Activated CD4-positive, alpha-beta memory T cell treated with anti-CD3 and anti-CD28 coated beads for 36 hours (primary cell): ENCODE data around the gene FAM120AOS. TPM values are rescaled to one million over a fixed set of nuclear protein-coding genes. Genes with fewer than 3 reads are reported as not detected.

Experiments
- CTCF ChIA-PET: fragments of 350-600 bp; sonication (Branson Sonifier 250); formaldehyde crosslinking; loops from one replicate; lab custom pipeline; 2021; ENCODE audit warnings: antibody characterized with exemption, inconsistent platforms; lab: Charles Lee
- POLR2A ChIA-PET: fragments of 350-600 bp; sonication (Branson Sonifier 250); formaldehyde crosslinking; loops from one replicate; lab custom pipeline; 2021; ENCODE audit warnings: antibody characterized with exemption; lab: Charles Lee
- DNase-seq: peaks from one replicate; pipeline ENCODE4 v3.0.0-alpha.2; 2020
- H3K27ac Mint-ChIP-seq: one replicate; pipeline ENCODE4 v1.8.0; 2021; ENCODE audit warnings: mixed read lengths
- H3K27me3 Mint-ChIP-seq: one replicate; pipeline ENCODE4 v1.8.0; 2021; ENCODE audit warnings: mixed read lengths
- H3K36me3 Mint-ChIP-seq: one replicate; pipeline ENCODE4 v1.8.0; 2021; ENCODE audit warnings: mixed read lengths
- H3K4me1 Mint-ChIP-seq: one replicate; pipeline ENCODE4 v1.8.0; 2021; ENCODE audit warnings: low read depth, mixed read lengths
- H3K4me3 Mint-ChIP-seq: one replicate; pipeline ENCODE4 v1.8.0; 2021; ENCODE audit warnings: mild to moderate bottlenecking, mixed read lengths
- H3K9me3 Mint-ChIP-seq: one replicate; pipeline ENCODE4 v1.8.0; 2021; ENCODE audit warnings: mixed read lengths
- intact Hi-C: fragments of 100-400 bp; cut with micrococcal nuclease; formaldehyde crosslinking; loops from one replicate; pipeline ENCODE4 v1.15.1; 2023
- total RNA-seq, 2 experiments: library from RNA; stranded (reverse); gene quantifications; one replicate each; pipeline ENCODE4 v1.2.3, GENCODE V29; 2021

FAM120AOS gene
- total RNA-seq, 2 experiments from 2014 or later: 35.4 to 36.4 TPM

DNA sequence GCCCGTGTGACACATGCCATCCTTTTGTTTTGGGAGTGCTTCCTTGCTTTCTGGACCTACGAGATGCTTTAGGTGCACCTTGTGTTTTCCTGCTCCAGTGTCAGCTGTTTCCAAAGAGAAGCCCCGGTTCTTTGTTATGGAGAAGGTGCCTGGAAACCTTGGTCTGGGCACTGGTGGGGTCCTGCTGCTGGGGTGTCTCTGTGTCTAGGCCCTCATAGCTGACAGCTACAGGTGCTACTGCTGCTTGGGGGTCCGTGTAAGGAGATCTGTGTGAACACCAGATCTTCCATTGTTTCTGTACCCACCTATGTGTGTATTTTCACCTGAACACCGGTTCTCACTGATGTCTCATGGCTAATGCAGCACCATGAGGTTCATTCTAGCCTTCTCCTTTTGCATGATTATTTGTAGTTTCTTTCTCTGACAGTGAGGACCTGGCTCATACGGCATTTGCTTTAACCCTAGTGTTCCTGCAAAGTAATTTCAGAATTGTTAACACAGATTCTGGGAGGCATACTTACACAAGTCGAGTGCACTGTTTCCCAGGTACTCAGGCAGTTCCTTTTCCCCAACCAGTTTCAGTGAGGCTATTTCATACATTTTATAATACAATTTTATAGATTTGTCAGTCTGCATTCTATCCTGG lies 13.2 kb upstream of the FAM120AOS start:
- Mint-ChIP-seq H3K9me3 (no peaks in the 10 kb centered on the region), H3K4me1 (peaks cover 80% of the 10 kb centered on the region), H3K36me3 (peaks cover 15% of the 10 kb centered on the region), H3K27ac (peak overlapping the region; percentile 66), H3K4me3 (no peak overlapping the region), H3K27me3 (no peaks in the 10 kb centered on the region)
- ChIA-PET CTCF (interaction anchor here (3.3 kb wide), 1 partner anchor 99 kb away, joined by 12 read pairs; no protein-coding TSS in a partner anchor), POLR2A (no interaction called here)
- intact Hi-C loops: no loop called here
- DNase-seq: no peak

DNA sequence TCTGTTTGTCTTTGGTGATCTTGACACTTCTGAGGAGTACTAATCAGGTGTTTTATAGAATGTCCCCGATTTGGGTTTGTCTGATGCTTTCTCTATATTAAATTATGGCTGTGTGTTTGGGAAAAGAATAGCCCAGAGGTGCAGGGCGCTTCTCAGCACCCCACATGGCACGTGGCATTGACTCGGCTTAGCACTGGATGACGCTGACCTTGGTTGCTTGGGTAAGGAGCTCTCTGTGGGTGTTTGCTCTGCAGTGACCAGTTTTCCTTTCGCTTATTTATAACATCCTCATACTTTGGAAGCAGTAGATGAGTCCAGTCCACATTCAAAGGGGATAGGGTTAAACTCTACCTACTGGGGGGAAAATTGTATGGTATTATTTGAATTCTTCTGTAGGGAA lies 12.5 kb upstream of the FAM120AOS start:
- peaks cover 81% of the 10 kb centered on the region for H3K4me1 Mint-ChIP-seq
- intact Hi-C loops: no loop called here
- ChIA-PET POLR2A (no interaction called here), CTCF (interaction anchor here (1.6 to 3.3 kb wide), 2 partner anchors 15 to 100 kb away, joined by 3 to 12 read pairs; partner anchors contain the start of gene FAM120A)
- H3K4me3 Mint-ChIP-seq: no peak overlapping the region
- H3K27me3 Mint-ChIP-seq: no peaks in the 10 kb centered on the region
- no peak for DNase-seq
- no peaks in the 10 kb centered on the region for H3K9me3 Mint-ChIP-seq
- peak overlapping the region; percentile 16 for H3K27ac Mint-ChIP-seq
- H3K36me3 Mint-ChIP-seq: peaks cover 12% of the 10 kb centered on the region

DNA sequence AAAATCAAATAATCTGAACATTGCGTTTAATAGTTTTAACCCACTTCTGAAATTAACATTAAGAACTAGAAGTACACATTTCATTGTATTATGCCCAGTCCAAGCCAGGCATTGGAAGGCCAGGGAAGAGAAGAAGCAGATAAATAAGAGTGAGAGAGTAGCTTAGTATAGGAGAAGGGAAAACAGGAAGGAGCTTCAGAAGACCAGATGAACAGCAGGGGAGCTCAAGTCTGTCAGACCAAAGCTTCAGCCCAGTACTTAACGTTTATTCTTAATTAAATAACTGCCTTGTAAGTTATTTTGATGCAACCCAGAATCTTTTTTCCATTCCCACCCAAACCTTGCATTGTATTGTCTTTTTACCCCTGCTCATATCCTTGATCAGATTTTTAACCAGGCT lies 11.5 kb upstream of the FAM120AOS start:
- CTCF ChIA-PET: interaction anchor here (1.6 to 3.3 kb wide), 3 partner anchors 11 to 101 kb away, joined by 3 to 12 read pairs (median 12); partner anchors contain the start of genes FAM120A and FAM120AOS
- POLR2A ChIA-PET: interaction anchor here (1.3 to 3.4 kb wide), 3 partner anchors 11 to 101 kb away, joined by 6 to 25 read pairs (median 8); partner anchors contain the start of gene FAM120AOS
- no peaks in the 10 kb centered on the region for H3K9me3 Mint-ChIP-seq

DNA sequence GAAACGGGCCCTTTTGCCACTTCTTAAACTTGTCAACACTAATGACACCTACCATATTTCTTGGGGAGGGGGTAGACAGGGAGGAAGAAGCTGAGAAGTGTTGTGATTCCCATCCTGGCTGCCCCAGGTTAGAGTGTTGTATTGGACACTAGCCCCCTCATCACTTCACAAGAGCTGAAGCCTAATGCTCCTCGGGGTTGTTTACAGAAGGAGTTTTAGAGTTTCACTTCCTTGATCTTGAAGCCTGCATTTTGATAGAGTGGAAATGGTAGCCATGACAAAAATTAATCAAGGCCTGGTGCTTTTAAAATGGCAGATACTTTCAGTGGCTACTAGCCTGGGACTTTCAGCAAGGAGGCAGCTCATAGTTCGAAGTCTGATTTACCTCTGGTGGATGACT lies 11.0 kb upstream of the FAM120AOS start:
- H3K4me3 Mint-ChIP-seq: peak overlapping the region; percentile 45
- intact Hi-C loops: loop anchor here (5.0 kb wide), 1 partner anchor 317 kb away; no protein-coding TSS in a partner anchor
- H3K36me3 Mint-ChIP-seq: peaks cover 10% of the 10 kb centered on the region
- ChIA-PET POLR2A (interaction anchor here (0.7 to 3.4 kb wide), 5 partner anchors 9 to 102 kb away, joined by 3 to 25 read pairs (median 6); partner anchors contain the start of gene FAM120AOS), CTCF (interaction anchor here (1.6 to 3.3 kb wide), 3 partner anchors 11 to 101 kb away, joined by 3 to 12 read pairs (median 12); partner anchors contain the start of genes FAM120A and FAM120AOS)
- DNase-seq: no peak
- H3K27ac Mint-ChIP-seq: peak overlapping the region; percentile 94
- H3K4me1 Mint-ChIP-seq: peaks cover 84% of the 10 kb centered on the region
- H3K9me3 Mint-ChIP-seq: no peaks in the 10 kb centered on the region
- no peaks in the 10 kb centered on the region for H3K27me3 Mint-ChIP-seq

More for the DNA sequence above, 11.5 kb upstream of the FAM120AOS start:
- Mint-ChIP-seq H3K36me3 (peaks cover 8% of the 10 kb centered on the region), H3K27ac (peak overlapping the region; percentile 94), H3K27me3 (no peaks in the 10 kb centered on the region), H3K4me1 (peaks cover 79% of the 10 kb centered on the region), H3K4me3 (no peak overlapping the region)
- DNase-seq: no peak
- intact Hi-C loops: loop anchor here (5.0 kb wide), 1 partner anchor 318 kb away; no protein-coding TSS in a partner anchor

DNA sequence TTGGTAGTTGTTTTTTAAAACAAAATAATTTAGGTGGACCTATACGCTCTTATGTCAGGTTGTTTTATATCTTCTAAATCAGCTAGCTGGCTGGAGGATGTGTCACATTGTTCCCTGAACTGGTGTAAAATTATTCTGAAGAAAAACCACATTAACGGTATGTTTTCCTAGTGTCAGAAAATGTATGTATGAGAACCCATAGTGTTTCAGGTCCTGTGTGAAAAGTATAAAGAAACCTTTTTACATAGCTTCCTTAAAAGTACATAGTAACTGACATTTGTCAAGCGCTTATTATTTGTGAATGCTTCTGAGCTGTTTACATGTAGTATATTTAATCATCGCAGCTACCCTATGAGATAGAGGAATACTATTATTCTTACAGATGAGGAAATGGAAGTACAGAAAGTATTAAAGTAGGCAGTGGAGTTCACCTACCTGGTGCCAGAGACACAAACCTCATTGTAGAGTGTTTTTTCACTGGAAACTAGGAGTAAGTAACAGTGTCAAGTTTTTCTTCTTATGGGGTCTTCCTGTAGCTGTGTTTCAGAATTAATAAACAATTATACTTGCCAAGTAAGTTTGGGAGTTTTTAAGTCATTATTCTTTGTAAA lies 10.4 kb upstream of the FAM120AOS start:
- Mint-ChIP-seq H3K9me3 (no peaks in the 10 kb centered on the region), H3K4me1 (peaks cover 85% of the 10 kb centered on the region), H3K27me3 (no peaks in the 10 kb centered on the region), H3K36me3 (peaks cover 12% of the 10 kb centered on the region), H3K4me3 (peak overlapping the region; percentile 45), H3K27ac (peak overlapping the region; percentile 94)
- ChIA-PET CTCF (interaction anchor here (2.6 to 3.3 kb wide), 2 partner anchors 10 to 102 kb away, joined by 12 read pairs; partner anchors contain the start of gene FAM120AOS), POLR2A (interaction anchor here (0.7 to 3.4 kb wide), 6 partner anchors 10 to 103 kb away, joined by 3 to 25 read pairs (median 4); partner anchors contain the start of gene FAM120AOS)
- intact Hi-C loops: loop anchor here (1.0 to 5.0 kb wide), 2 partner anchors 10 to 316 kb away; partner anchors contain the start of gene FAM120AOS
- no peak for DNase-seq

DNA sequence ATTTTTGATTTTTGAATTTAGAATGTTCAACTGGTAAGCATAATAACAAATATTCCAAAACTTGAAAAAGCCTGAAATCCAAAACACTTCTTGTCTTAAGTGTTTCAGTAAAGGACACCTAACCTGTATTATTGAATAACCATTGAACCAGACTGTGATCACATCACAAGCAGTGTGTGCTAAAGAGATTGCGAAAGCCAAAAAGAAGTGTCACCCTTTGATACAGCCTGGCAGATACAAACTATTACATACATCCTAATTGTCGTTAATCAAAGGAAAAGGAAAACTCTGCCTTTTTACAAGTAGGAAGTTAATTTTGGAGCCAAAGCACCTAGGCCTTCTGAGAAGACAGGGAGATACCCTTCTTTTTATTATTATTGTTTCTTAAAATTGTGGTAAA lies 8.4 kb upstream of the FAM120AOS start:
- H3K4me1 Mint-ChIP-seq: peaks cover 84% of the 10 kb centered on the region
- peaks cover 20% of the 10 kb centered on the region for H3K36me3 Mint-ChIP-seq
- no peak for DNase-seq
- ChIA-PET POLR2A (interaction anchor here (3.4 kb wide), 1 partner anchor 8 kb away, joined by 25 read pairs; the partner anchor contains the start of gene FAM120AOS), CTCF (no interaction called here)
- no peak overlapping the region for H3K4me3 Mint-ChIP-seq
- no peaks in the 10 kb centered on the region for H3K9me3 Mint-ChIP-seq
- H3K27ac Mint-ChIP-seq: no peak overlapping the region
- no peaks in the 10 kb centered on the region for H3K27me3 Mint-ChIP-seq
- intact Hi-C loops: loop anchor here (5.0 kb wide), 1 partner anchor 315 kb away; no protein-coding TSS in a partner anchor

DNA sequence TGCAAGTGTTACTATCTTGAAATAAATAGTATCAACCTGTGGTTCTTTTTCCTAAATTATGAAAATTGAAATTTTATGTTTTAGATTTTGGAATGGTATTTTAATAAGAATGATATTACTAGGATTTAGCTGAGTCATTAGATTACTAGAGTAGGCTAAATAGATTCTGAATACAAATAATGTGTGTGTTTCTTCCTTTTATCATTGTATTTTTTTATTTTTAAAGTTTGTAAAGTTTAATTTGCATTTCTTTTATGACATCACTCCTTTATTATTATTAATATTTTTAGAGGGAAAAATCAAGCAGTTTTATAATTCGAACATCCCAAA lies 8.0 kb upstream of the FAM120AOS start:
- Mint-ChIP-seq H3K36me3 (peaks cover 20% of the 10 kb centered on the region), H3K9me3 (no peaks in the 10 kb centered on the region), H3K4me1 (peaks cover 84% of the 10 kb centered on the region), H3K27ac (no peak overlapping the region), H3K27me3 (no peaks in the 10 kb centered on the region), H3K4me3 (no peak overlapping the region)
- intact Hi-C loops: loop anchor here (5.0 kb wide), 1 partner anchor 314 kb away; no protein-coding TSS in a partner anchor
- POLR2A ChIA-PET: no interaction called here
- no peak for DNase-seq
- CTCF ChIA-PET: no interaction called here

DNA sequence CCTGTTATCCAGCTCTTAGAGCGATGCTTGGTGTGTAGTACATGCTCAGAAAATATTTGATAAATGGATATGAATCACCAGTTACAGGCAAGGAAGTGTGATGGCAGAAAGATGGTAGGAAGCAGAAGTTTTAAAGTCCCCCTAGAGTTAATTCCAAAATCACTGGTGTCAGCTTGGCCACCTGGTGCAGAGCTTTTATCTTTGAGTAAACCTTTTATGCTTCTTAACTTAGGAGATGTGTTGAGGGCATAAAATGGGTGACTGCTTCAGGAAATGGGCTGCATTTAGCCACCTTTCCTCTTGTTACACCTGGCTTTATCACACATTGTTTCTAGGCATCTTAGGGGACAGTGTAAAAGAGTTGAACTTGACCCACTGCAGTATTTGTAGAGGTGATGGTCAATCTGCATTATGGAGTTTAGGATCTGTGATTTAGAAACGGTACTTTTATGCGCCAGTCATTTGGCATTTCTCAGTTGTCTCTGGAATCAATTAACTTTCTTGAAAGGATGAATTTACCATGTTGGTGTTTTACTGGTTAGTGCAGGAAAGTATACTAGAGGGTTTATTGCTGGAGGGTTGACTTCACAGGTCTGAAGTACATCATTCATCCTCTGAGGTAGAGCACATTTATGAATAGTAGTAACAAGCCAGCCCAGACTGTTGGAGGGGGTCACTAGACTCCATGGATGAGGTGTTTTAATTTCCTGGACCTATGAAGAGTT lies 7.5 kb upstream of the FAM120AOS start:
- CTCF ChIA-PET: no interaction called here
- Mint-ChIP-seq H3K36me3 (peaks cover 20% of the 10 kb centered on the region), H3K4me3 (no peak overlapping the region), H3K27ac (peak overlapping the region; percentile 70), H3K4me1 (peaks cover 84% of the 10 kb centered on the region), H3K27me3 (no peaks in the 10 kb centered on the region), H3K9me3 (no peaks in the 10 kb centered on the region)
- intact Hi-C loops: loop anchor here (5.0 kb wide), 1 partner anchor 314 kb away; no protein-coding TSS in a partner anchor
- POLR2A ChIA-PET: no interaction called here
- DNase-seq: no peak

DNA sequence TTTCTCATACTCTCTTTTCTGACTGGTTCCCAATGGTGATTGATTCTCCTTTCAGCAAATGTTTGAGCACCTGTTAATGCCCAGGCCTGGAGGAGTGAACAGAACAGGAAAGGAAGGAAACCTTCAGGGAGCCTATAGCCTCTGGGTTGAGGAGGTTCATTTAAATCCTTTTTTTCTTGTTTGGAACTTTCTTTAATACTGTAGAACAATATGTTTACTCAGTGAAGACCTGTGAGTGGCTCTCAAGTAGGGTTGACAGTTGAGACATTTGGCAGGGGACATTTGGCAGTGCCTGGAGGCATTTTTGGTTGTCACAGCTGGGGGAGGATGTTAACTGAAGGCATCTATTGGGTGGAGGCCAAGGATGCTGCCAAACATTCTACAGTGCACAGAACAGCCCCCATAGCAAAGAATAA lies 6.1 kb upstream of the FAM120AOS start:
- CTCF ChIA-PET: no interaction called here
- POLR2A ChIA-PET: no interaction called here
- H3K36me3 Mint-ChIP-seq: peaks cover 20% of the 10 kb centered on the region
- no peak for DNase-seq
- H3K27ac Mint-ChIP-seq: peak overlapping the region; percentile 30
- no peaks in the 10 kb centered on the region for H3K27me3 Mint-ChIP-seq
- no peak overlapping the region for H3K4me3 Mint-ChIP-seq
- H3K9me3 Mint-ChIP-seq: no peaks in the 10 kb centered on the region
- intact Hi-C loops: loop anchor here (10.0 kb wide), 1 partner anchor 695 kb away; the partner anchor contains the start of gene BICD2
- peaks cover 82% of the 10 kb centered on the region for H3K4me1 Mint-ChIP-seq

DNA sequence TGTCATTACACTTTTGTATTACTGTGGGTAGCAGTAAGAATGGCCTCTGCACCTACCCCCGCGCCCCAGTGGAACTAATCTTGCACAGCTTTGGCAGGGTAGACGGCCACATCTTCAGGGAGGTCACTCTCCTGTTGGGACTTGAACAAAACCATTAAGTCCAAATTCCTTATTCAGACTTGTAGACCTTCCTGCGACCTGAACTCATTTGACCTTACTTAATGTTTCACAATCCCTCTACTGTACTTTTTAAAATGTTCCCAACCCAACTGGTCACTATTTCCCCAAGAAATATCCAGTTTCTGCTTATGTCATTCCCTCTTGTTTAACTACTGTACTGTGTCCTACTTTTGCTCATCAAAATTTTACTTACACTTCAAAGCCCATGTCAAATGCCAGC lies 5.3 kb upstream of the FAM120AOS start:
- peaks cover 20% of the 10 kb centered on the region for H3K36me3 Mint-ChIP-seq
- no peak for DNase-seq
- H3K27ac Mint-ChIP-seq: no peak overlapping the region
- H3K27me3 Mint-ChIP-seq: no peaks in the 10 kb centered on the region
- POLR2A ChIA-PET: no interaction called here
- H3K4me3 Mint-ChIP-seq: no peak overlapping the region
- CTCF ChIA-PET: interaction anchor here (0.8 kb wide), 1 partner anchor 35 kb away, joined by 3 read pairs; no protein-coding TSS in a partner anchor
- no peaks in the 10 kb centered on the region for H3K9me3 Mint-ChIP-seq
- H3K4me1 Mint-ChIP-seq: peaks cover 81% of the 10 kb centered on the region
- intact Hi-C loops: loop anchor here (10.0 kb wide), 1 partner anchor 694 kb away; the partner anchor contains the start of gene BICD2

DNA sequence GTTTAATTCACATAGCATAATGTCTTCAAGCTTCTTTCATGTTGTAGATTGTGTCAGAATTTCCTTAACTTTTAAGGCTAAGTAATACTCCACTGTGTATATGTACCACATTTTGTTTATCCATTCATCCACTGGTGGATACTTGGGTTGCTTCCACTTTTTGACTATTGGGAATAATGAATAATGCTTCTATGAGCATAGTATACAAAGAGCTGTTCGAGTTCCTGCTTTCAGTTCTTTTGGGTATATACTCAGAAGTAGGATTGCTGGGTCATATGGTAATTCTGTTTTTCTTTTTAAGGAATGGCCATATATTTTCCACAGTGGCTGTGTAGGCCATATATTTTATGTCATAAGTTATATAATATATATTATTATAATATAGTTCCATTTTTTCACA lies 3.6 kb upstream of the FAM120AOS start:
- CTCF ChIA-PET: interaction anchor here (0.6 to 2.4 kb wide), 3 partner anchors 109 to 1023 kb away, joined by 4 to 15 read pairs (median 4); no protein-coding TSS in a partner anchor
- peaks cover 68% of the 10 kb centered on the region for H3K4me1 Mint-ChIP-seq
- H3K36me3 Mint-ChIP-seq: peaks cover 27% of the 10 kb centered on the region
- H3K9me3 Mint-ChIP-seq: no peaks in the 10 kb centered on the region
- no peaks in the 10 kb centered on the region for H3K27me3 Mint-ChIP-seq
- no peak overlapping the region for H3K4me3 Mint-ChIP-seq
- intact Hi-C loops: loop anchor here (10.0 kb wide), 1 partner anchor 692 kb away; the partner anchor contains the start of gene BICD2
- DNase-seq: no peak
- POLR2A ChIA-PET: interaction anchor here (0.7 kb wide), 1 partner anchor 166 kb away, joined by 3 read pairs; no protein-coding TSS in a partner anchor
- peak overlapping the region; percentile 77 for H3K27ac Mint-ChIP-seq
